IMR-90 (cell line): Measurements from ENCODE around the gene NEO1. TPM values are rescaled to one million over a fixed set of nuclear protein-coding genes. Genes with fewer than 3 reads are reported as not detected.

Experiments
- ATAC-seq: fragments of 200-7000 bp; cut with Tn5 transposase; 2 replicates; pipeline ENCODE4 v1.9.1; 2020; ENCODE audit warnings: low read depth, mild to moderate bottlenecking, moderate library complexity
- BruUV-seq: library from RNA; stranded (reverse); fragments of 400-500 nt; replicated peaks from 2 replicates; lab custom pipeline; 2021; lab: Mats Ljungman, UMichigan
- CTCF ChIA-PET: fragments of 300-600 bp; formaldehyde crosslinking; extraction: SDS; loops from one replicate; lab custom pipeline; 2021; ENCODE audit warnings: antibody characterized with exemption; lab: Yijun Ruan, JAX
- POLR2A ChIA-PET: fragments of 300-600 bp; sonication (Branson Sonifier 250); formaldehyde crosslinking; loops from one replicate; lab custom pipeline; 2022; ENCODE audit warnings: antibody characterized with exemption; ENCODE audit not compliant: unreplicated experiment; lab: Charles Lee
- DNase-seq: peaks from one replicate; pipeline ENCODE4 v3.0.0; 2013
- H2AFZ ChIP-seq: replicated peaks from 2 replicates; pipeline ENCODE3; 2013; ENCODE audit warnings: low read length, mild to moderate bottlenecking; ENCODE audit not compliant: poor library complexity
- H2AK5ac ChIP-seq: 2 replicates; pipeline ENCODE4 v1.6.1; 2013; ENCODE audit warnings: low read depth, low read length, inconsistent platforms
- H2AK9ac ChIP-seq: replicated peaks from 2 replicates; pipeline ENCODE3; 2013; ENCODE audit warnings: mild to moderate bottlenecking, low read depth, low read length, moderate library complexity; ENCODE audit not compliant: poor library complexity
- H2BK120ac ChIP-seq: 2 replicates; pipeline ENCODE4 v1.6.1; 2013; ENCODE audit warnings: low read depth, low read length, inconsistent platforms
- H2BK15ac ChIP-seq: 3 replicates; pipeline ENCODE4 v1.6.1; 2013; ENCODE audit warnings: low read depth, low read length, inconsistent platforms
- H2BK20ac ChIP-seq: 2 replicates; pipeline ENCODE4 v1.6.1; 2013; ENCODE audit warnings: low read depth, mild to moderate bottlenecking, inconsistent platforms, low read length, moderate library complexity
- H2BK5ac ChIP-seq: 2 replicates; pipeline ENCODE4 v1.6.1; 2013; ENCODE audit warnings: mild to moderate bottlenecking, low read depth, low read length, inconsistent platforms; ENCODE audit not compliant: poor library complexity, severe bottlenecking
- H3K14ac ChIP-seq: replicated peaks from 2 replicates; pipeline ENCODE4 v1.6.1; 2013; ENCODE audit warnings: low read depth, low read length, inconsistent platforms
- H3K18ac ChIP-seq: 2 replicates; pipeline ENCODE4 v1.6.1; 2013; ENCODE audit warnings: low read depth, low read length, control low read depth
- H3K23ac ChIP-seq: 2 replicates; pipeline ENCODE4 v1.6.1; 2013; ENCODE audit warnings: low read depth, low read length, inconsistent platforms
- H3K27ac ChIP-seq: 2 replicates; pipeline ENCODE4 v1.5.1; 2013; ENCODE audit warnings: mild to moderate bottlenecking, control low read depth, low read length; ENCODE audit not compliant: insufficient read depth
- H3K27me3 ChIP-seq: 2 replicates; pipeline ENCODE4 v1.6.1; 2013; ENCODE audit warnings: low read length; ENCODE audit not compliant: control insufficient read depth, insufficient read depth
- H3K36me3 ChIP-seq: 2 replicates; pipeline ENCODE4 v1.6.1; 2013; ENCODE audit warnings: low read length, mixed read lengths; ENCODE audit not compliant: control insufficient read depth, insufficient read depth
- H3K4ac ChIP-seq: 2 replicates; pipeline ENCODE4 v1.6.1; 2013; ENCODE audit warnings: low read depth, low read length, inconsistent platforms
- H3K4me1 ChIP-seq: 2 replicates; pipeline ENCODE4 v1.6.1; 2013; ENCODE audit warnings: low read length, mixed read lengths; ENCODE audit not compliant: control insufficient read depth, insufficient read depth
- H3K4me2 ChIP-seq: 2 replicates; pipeline ENCODE4 v1.6.1; 2013; ENCODE audit warnings: low read depth, mild to moderate bottlenecking, control low read depth, low read length, moderate library complexity
- H3K4me3 ChIP-seq: 2 replicates; pipeline ENCODE4 v1.5.1; 2013; ENCODE audit warnings: low read depth, mild to moderate bottlenecking, control low read depth, low read length, moderate library complexity; ENCODE audit not compliant: insufficient read depth
- H3K56ac ChIP-seq: 2 replicates; pipeline ENCODE4 v1.6.1; 2013; ENCODE audit warnings: low read length, inconsistent platforms; ENCODE audit not compliant: insufficient read depth; ENCODE audit errors: extremely low read depth
- H3K79me1 ChIP-seq, 2 experiments: 2 replicates each; pipeline ENCODE4 v1.6.1; 2013; ENCODE audit warnings: low read length in 2 of 2, inconsistent platforms in 1 of 2, low read depth in 1 of 2
- H3K9ac ChIP-seq: 2 replicates; pipeline ENCODE4 v1.6.1; 2013; ENCODE audit warnings: low read depth, low read length, control low read depth
- H3K9me1 ChIP-seq: 2 replicates; pipeline ENCODE4 v1.6.1; 2013; ENCODE audit warnings: low read length, inconsistent platforms; ENCODE audit not compliant: insufficient read depth
- H3K9me3 ChIP-seq: 2 replicates; pipeline ENCODE4 v1.6.1; 2013; ENCODE audit warnings: low read length; ENCODE audit not compliant: control insufficient read depth, insufficient read depth
- H4K20me1 ChIP-seq: 2 replicates; pipeline ENCODE4 v1.6.1; 2013; ENCODE audit warnings: low read length, inconsistent platforms; ENCODE audit not compliant: insufficient read depth
- H4K5ac ChIP-seq: 2 replicates; pipeline ENCODE4 v1.6.1; 2013; ENCODE audit warnings: mild to moderate bottlenecking, low read depth, low read length, control low read depth
- H4K8ac ChIP-seq, 2 experiments: 2 replicates each; pipeline ENCODE4 v1.6.1; 2013; ENCODE audit warnings: low read depth in 2 of 2, low read length in 2 of 2, control low read depth in 1 of 2, inconsistent platforms in 1 of 2
- H4K91ac ChIP-seq: 2 replicates; pipeline ENCODE4 v1.6.1; 2013; ENCODE audit warnings: low read depth, low read length, inconsistent platforms; ENCODE audit not compliant: insufficient read depth
- CEBPB ChIP-seq: IDR thresholded peaks from 2 replicates; pipeline ENCODE4 v1.6.1; 2012; ENCODE audit warnings: low read depth, low read length, improper control_type of control experiment
- MAZ ChIP-seq: IDR thresholded peaks from 2 replicates; pipeline ENCODE4 v1.6.1; 2012; ENCODE audit warnings: low read depth, mild to moderate bottlenecking, low read length, improper control_type of control experiment, moderate library complexity, borderline replicate concordance
- RAD21 ChIP-seq: IDR thresholded peaks from 2 replicates; pipeline ENCODE4 v1.6.1; 2012; ENCODE audit warnings: low read length, improper control_type of control experiment
- WGBS, 2 experiments: methylation state at CpG; one replicate each; pipeline versions ENCODE4 v1.1.5 to v1.1.7; 2013; ENCODE audit warnings: missing lambda C conversion rate in 2 of 2; ENCODE audit not compliant: insufficient read length in 1 of 2; ENCODE audit errors: extremely low coverage in 2 of 2; 5-methylcytosine and 5-hydroxymethylcytosine counted together
- dilution Hi-C: fragments of 300-500 bp; cut with HindIII; formaldehyde crosslinking; loops from one replicate; pipeline ENCODE4 v1.14.3; 2018; ENCODE audit warnings: low sequenced_read_pairs; ENCODE audit not compliant: unreplicated experiment
- in situ Hi-C: fragments of 300-500 bp; cut with MboI; formaldehyde crosslinking; loops from 3 replicates; pipeline ENCODE4 v1.14.3; 2019; ENCODE audit warnings: low sequenced_read_pairs, inconsistent platforms, mixed read lengths
- intact Hi-C: fragments of 100-400 bp; cut with micrococcal nuclease; formaldehyde crosslinking; loops from 2 replicates; pipeline ENCODE4 v1.10.0; 2022
- polyA plus RNA-seq, 3 experiments: library from polyadenylated mRNA; depleted of rRNA; stranded (reverse); fragments of >200 nt; gene quantifications; 2 replicates each; pipeline ENCODE4 v1.2.3, GENCODE V29; 2012; ENCODE audit warnings: low replicate concordance in 1 of 3
- total RNA-seq: library from RNA; depleted of rRNA; stranded (reverse); fragments of >200 nt; gene quantifications from 2 replicates; pipeline ENCODE4 v1.2.3, GENCODE V29; 2012

The NEO1 gene
- total and polyA plus RNA-seq, 2 of the 4 experiments (the other 2 are of a cell fraction), result 16.3 to 18.5 TPM

- Histone ChIP-seq H2AFZ (peak overlapping the region; percentile 85), H4K5ac (no peak overlapping the region), H3K4ac (no peak overlapping the region; the same call in 1 of the 2 replicates), H3K36me3 (no peaks in the 10 kb centered on the region), H3K9ac (peak overlapping the region; percentile 76), H3K27me3 (peaks cover 10% of the 10 kb centered on the region), H3K79me1 (peaks cover 0 to 27% of the 10 kb centered on the region in 2 experiments; a peak in 2 of 4 replicates), H2AK9ac (peak overlapping the region; percentile 75), H2BK15ac (peak overlapping the region; percentile 2; the same call in 1 of the 3 replicates), H3K27ac (peak overlapping the region; percentile 76), H3K4me3 (peak overlapping the region; percentile 90), H3K4me2 (peak overlapping the region; percentile 85), H3K23ac (peak overlapping the region; percentile 74), H3K18ac (peak overlapping the region; percentile 50; the same call in 1 of the 2 replicates), H3K9me3 (no peaks in the 10 kb centered on the region), H3K4me1 (peaks cover 2% of the 10 kb centered on the region; the same call in 1 of the 2 replicates), H4K20me1 (peaks cover 16% of the 10 kb centered on the region; the same call in 1 of the 2 replicates), H3K9me1 (no peaks in the 10 kb centered on the region; the same call in 1 of the 2 replicates), H2AK5ac (no peak overlapping the region), H2BK5ac (peak overlapping the region; percentile 72), H2BK120ac (no peak overlapping the region), H3K56ac (peak overlapping the region; percentile 10; the same call in 1 of the 2 replicates), H4K91ac (no peak overlapping the region), H4K8ac (peak overlapping the region in 1 of 2 experiments; percentile 30; a peak in 1 of 4 replicates), H3K14ac (no peak overlapping the region), H2BK20ac (no peak overlapping the region)
- in situ Hi-C loops, result no loop called here
- ATAC-seq, result no peak; the same call in 1 of the 2 replicates
- BruUV-seq, result no TSS peak
- DNase-seq, result peak; percentile 38
- TF ChIP-seq MAZ (no peak), CEBPB (no peak), RAD21 (peak; percentile 19; the same call in 1 of the 2 replicates)
- dilution Hi-C loops, result no loop called here
- ChIA-PET CTCF (interaction anchor here (0.6 to 0.7 kb wide), 2 partner anchors 11 to 219 kb away, joined by 3 read pairs; no protein-coding TSS in a partner anchor), POLR2A (interaction anchor here (1.0 kb wide), 1 partner anchor 255 kb away, joined by 3 read pairs; no protein-coding TSS in a partner anchor)
- intact Hi-C loops, result loop anchor here (2.0 to 5.0 kb wide), 2 partner anchors 51 to 256 kb away; no protein-coding TSS in a partner anchor
- WGBS, 2 experiments, result 0% methylated on average over 2 of the region's 61 CpGs; no CpG with 5 or more reads in 1 of the 2 experiments
These were observed 562 bp downstream of the NEO1 start for GRCh38 chr15:73052653-73053397.
